Neural progenitor cell (in vitro differentiated cells): Measurements from ENCODE around the gene RADX.

Source experiments
- EZH2 ChIP-seq: fragments of 200-600 bp; sonication (generic); IDR thresholded peaks from 2 replicates; pipeline ENCODE4 v1.6.1; 2017; ENCODE audit warnings: antibody characterized with exemption, mild to moderate bottlenecking, moderate library complexity
- EZH2phosphoT487 ChIP-seq: fragments of 200-600 bp; sonication (generic); IDR thresholded peaks from 2 replicates; pipeline ENCODE4 v1.6.1; 2017; ENCODE audit warnings: antibody characterized with exemption
- TF ChIP-seq, protein P1 (sequence below): fragments of 200-600 bp; sonication (generic); IDR thresholded peaks from 2 replicates; pipeline ENCODE4 v1.5.1; 2017; ENCODE audit warnings: antibody characterized with exemption, mild to moderate bottlenecking

DNA sequence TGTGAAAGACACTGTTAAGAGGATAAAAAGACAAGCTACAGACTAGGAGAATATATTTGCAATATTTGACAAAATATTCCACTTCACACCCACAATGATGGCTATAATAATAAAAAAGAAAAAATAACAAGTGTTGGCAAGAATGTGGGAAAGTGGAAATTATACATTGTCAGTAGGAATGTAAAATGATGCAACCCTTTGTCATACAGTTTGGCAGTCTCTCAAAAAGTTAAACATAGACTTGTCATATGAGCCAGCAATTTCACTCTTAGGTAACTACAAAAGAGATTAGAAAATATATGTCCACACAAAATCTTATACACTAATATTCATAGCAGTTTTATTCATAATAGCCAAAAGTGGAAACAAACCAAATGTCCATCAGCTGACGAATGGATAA lies 5.2 kb upstream of the RADX start:
- TF ChIP-seq, protein P1, sequence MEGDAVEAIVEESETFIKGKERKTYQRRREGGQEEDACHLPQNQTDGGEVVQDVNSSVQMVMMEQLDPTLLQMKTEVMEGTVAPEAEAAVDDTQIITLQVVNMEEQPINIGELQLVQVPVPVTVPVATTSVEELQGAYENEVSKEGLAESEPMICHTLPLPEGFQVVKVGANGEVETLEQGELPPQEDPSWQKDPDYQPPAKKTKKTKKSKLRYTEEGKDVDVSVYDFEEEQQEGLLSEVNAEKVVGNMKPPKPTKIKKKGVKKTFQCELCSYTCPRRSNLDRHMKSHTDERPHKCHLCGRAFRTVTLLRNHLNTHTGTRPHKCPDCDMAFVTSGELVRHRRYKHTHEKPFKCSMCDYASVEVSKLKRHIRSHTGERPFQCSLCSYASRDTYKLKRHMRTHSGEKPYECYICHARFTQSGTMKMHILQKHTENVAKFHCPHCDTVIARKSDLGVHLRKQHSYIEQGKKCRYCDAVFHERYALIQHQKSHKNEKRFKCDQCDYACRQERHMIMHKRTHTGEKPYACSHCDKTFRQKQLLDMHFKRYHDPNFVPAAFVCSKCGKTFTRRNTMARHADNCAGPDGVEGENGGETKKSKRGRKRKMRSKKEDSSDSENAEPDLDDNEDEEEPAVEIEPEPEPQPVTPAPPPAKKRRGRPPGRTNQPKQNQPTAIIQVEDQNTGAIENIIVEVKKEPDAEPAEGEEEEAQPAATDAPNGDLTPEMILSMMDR: no peak
- TF ChIP-seq EZH2: no peak
- no peak for TF ChIP-seq EZH2phosphoT487
